Activated effector memory CD4-positive, alpha-beta T cell treated with anti-CD3 and anti-CD28 coated beads, Interleukin-2, amount 50 U/mL, for 16 hours (primary cell): ENCODE data around the gene EMILIN2.

Experiments used
- DNase-seq: peaks from one replicate; pipeline ENCODE4 v3.0.0-alpha.2; 2020

The EMILIN2 gene

GRCh38 chr18:2879889-2880288 is 33.1 kb downstream of the EMILIN2 start:
- no peak for DNase-seq

DNA sequence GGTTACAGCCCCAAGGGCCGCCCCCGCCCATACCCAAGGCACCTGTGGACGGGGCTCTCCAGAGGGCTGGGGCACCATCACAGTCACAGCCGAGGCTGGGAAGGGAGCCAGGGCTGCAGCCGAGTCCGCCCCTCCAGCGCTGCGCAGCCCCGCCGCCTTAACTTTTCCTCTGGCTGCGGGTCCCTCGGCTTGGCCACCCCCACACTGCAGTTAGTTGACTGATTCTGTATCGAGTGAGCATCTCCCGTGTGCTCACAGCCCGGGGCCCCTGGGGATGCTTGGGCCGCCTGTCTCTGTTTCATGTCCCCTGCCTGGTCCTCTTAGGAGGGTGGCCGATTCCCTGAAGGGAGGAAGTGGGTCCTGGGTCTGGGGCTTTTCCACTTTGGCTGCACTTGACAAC is 33.7 kb downstream of the EMILIN2 start:
- peak; percentile 27 for DNase-seq

DNA sequence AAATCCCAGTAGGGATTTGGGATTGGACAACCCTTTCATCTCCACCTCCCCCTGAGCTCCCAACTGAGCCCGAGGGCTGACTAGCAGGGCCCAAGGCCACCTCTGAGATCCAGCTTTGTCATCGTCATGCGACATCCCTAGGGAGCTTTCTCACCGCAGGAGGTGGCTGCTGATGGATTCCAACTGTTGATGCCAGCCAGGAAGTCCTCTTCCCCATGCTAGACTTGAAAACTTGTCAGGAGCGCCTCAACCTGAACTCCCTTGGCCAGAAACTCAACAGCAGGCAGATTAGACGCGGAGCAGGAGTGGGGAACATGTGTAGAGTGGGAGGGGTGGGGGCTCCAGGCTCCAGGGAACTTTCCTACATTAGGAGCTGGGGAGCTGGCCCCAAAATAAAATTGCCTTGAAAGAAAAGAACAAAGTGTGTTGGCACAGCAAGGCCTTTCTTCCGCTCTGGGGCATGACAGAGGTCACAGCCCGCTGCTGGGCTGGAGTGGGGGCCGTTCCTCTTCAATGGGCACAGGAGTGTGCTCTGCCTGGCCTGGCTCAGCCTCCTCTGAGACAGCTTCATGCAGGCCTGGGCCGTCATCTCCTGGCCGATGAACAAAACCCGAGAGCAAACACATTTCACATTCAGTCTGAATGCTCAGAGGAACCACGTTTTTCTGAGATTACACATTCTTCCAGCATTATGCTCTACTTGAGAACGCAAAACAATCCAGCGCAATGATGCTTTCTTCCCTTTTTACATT is 34.5 kb downstream of the EMILIN2 start:
- peak; percentile 61 for DNase-seq

- peak; percentile 74 for DNase-seq
Observed at GRCh38 chr18:2881840-2882195, 35.0 kb downstream of the EMILIN2 start.

- peak; percentile 5 for DNase-seq
Observed at GRCh38 chr18:2882201-2882600, 35.4 kb downstream of the EMILIN2 start.

- DNase-seq: peak; percentile 75
Observed at GRCh38 chr18:2883076-2883735, 36.4 kb downstream of the EMILIN2 start.

DNA sequence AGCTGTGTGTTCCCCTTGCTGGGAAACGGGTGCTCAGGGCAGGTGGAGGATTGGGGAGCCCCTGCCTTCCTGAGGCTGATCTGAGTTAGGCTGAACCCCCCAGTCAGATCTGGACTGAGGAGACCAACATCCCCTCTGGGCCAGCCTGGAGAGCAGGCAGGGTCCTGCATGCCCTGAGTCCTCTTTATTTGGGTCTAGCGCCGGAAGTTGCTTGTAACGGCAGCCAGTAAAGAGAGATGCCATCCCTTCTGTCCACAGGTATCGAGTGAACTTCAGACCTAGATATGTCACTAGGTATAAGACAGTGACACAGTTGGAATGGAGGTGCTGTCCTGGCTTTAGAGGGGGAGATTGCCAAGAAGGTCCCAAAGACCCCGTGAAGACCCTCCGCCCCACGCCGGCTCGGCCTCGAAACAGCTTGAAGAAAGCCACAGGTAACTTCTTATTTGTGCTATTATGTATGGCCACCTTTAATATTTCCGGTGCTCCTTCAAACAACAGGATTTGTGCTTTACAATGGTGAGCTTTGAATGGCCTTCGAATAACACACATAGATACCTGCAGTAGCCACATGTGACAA is 38.0 kb downstream of the EMILIN2 start:
- no peak for DNase-seq

DNA sequence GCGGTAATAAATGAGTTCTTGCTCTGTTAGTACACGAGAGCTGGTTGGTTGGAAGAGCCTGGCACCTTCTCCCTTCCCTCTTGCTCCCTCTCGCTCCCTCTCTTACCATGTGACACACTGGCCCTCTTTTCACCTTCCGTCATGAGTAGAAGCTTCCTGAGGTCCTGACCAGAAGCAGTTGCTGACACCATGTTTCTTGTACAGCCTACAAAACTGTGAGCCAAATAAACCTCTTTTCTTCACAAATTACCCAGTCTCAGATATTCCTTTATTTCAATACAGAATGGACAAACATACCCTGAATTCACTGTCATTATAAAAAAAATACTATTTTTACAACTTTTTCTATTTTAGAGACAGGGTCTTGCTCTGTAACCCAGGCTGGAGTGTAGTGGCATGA is 40.7 kb downstream of the EMILIN2 start:
- peak; percentile 6 for DNase-seq

DNA sequence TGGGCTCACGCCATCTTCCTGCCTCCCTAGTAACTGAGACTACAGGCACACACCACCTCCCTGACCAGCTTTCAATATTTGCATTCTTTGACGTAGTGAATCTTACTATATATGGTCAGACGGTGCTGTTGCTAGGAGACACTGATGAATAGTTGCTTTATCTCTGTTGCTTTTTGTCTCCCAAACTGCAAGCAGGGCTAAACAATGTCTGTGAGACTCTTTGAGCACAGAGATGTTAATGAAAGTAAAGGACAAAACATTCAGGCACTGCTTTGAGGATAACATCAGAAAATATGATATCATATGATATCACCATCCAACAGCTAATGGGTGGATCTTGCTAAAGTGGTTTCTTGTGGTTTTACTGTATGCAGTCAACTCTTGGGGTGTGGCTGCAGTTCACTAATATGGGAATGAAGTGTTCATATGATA is 43.0 kb downstream of the EMILIN2 start:
- peak; percentile 63 for DNase-seq

GRCh38 chr18:2890606-2891005 is 43.8 kb downstream of the EMILIN2 start:
- DNase-seq: peak; percentile 59

DNA sequence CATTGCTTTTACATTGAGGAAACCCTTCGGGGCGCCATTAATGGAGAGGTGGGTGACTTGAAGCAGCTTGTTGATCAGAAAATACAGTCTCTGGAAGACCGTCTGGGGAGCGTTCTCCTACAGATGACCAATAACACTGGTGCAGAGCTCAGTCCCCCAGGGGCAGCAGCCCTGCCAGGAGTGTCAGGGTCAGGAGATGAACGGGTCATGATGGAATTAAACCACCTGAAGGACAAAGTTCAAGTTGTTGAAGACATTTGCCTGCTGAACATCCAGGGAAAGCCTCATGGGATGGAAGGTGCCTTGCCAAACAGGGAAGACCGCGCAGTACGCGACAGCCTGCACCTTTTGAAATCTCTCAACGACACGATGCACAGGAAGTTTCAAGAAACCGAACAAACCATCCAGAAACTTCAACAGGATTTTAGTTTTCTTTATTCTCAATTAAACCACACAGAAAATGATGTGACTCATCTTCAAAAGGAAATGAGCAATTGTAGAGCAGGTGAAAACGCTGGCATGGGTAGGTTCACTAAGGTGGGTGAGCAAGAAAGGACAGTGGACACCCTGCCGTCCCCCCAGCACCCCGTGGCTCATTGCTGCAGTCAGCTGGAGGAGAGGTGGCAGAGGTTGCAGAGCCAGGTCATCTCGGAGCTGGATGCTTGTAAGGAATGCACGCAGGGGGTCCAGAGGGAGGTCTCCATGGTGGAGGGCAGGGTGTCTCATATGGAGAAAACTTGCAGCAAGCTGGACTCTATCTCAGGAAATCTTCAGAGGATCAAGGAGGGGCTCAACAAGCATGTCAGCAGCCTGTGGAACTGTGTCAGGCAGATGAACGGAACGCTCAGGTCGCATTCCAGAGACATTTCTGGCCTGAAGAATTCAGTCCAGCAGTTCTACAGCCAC is 45.0 kb downstream of the EMILIN2 start:
- peak; percentile 66 for DNase-seq

- DNase-seq: peak; percentile 3
Observed at GRCh38 chr18:2893056-2893455, 46.2 kb downstream of the EMILIN2 start.

DNA sequence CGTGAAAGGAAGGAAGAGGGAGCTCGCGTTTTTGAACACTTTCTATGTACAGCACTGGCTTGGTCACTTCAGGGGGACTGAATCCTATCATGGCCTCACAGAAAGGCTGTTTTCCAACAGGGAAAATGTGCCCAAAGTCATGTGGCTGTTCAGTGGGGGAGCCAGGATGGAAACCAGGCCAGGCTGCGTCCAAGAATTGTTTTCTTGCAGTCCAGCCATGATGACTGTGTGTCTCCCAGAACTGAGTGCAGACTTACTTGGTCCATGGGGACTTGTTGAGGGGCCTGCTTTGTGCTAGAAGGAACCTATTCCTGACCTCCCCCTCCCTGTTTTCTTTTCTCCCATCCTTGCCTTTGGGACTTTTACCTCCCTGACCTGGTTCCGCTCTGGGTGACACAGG is 46.9 kb downstream of the EMILIN2 start:
- peak; percentile 27 for DNase-seq

- peak; percentile 45 for DNase-seq
Observed at GRCh38 chr18:2894131-2894840, 47.5 kb downstream of the EMILIN2 start.

- peak; percentile 12 for DNase-seq
Observed at GRCh38 chr18:2894841-2895370, 48.1 kb downstream of the EMILIN2 start.

GRCh38 chr18:2895391-2895790 is 48.6 kb downstream of the EMILIN2 start:
- DNase-seq: peak; percentile 51

DNA sequence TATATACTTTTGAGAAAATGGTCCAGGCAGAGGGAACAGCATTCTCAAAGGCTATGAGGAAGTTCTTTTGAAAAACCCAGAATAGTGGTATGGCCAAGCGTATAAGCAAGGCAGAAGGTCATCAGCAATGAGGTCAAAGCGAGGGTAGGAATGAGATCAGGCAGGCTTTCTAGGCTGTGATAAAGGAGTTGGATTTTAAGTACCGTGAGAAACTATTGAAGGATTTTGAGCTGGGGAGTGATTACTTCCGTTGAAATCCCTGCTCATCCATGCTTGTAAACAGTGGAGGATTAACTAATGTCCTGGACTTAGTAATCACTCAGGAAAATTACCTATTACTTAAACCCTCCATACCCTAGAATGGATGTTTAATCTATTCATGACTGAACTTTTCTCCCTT is 50.2 kb downstream of the EMILIN2 start:
- no peak for DNase-seq

- peak; percentile 37 for DNase-seq
Observed at GRCh38 chr18:2897448-2898185, 50.8 kb downstream of the EMILIN2 start.

- DNase-seq: peak; percentile 47
Observed at GRCh38 chr18:2898186-2898640, 51.4 kb downstream of the EMILIN2 start.

DNA sequence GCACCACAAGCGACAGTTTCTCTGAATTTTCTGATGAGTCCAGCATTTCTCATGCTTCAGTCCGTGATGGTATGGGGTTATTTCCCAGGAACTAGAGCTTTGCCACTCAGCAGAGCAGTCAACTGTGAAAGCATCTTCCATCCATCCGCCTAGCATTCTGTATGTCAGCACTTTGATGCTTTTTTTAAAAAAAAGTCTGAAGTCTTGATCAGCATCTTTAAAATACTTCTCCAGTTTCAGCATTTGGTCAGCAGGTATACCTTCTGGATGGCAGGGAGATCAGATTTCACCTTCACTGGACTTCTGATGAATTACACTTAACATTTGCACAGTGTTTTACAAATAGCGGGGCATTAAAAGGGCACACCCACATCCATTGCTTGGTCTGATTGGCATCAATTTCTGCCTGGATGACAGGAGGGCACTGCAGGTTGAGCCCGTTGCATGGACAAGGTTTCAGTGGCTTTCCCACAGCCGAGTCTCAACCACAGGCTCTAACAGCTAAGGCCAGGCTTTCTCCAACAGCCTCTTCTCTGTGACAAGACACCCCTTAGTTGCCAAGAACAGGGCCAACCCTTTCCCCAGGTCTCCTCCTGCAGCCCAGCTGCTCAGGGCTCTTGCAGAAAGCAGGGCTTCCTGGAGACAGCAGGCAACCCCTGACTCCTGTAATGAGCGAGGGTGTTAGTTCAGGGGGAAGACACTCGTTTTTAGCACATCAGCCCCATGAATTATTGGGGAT is 54.0 kb downstream of the EMILIN2 start:
- DNase-seq: peak; percentile 55
